AG09319 (cell line): ENCODE measurements around the gene KRTAP10-12.
"Not testable (repeated sequence)": the region's sequence is repeated elsewhere in the genome, so short reads cannot be mapped to it uniquely, and the experiment has no call there.

Source experiments
- DNase-seq: peaks from one replicate; pipeline ENCODE4 v3.0.0-alpha.2; 2010; ENCODE audit warnings: low read depth; ENCODE audit errors: extremely low read depth
- CTCF ChIP-seq: IDR thresholded peaks from 2 replicates; pipeline ENCODE4 v1.5.1; 2011; ENCODE audit warnings: low read depth, mild to moderate bottlenecking, inconsistent platforms, low read length, moderate library complexity

KRTAP10-12 gene

DNA sequence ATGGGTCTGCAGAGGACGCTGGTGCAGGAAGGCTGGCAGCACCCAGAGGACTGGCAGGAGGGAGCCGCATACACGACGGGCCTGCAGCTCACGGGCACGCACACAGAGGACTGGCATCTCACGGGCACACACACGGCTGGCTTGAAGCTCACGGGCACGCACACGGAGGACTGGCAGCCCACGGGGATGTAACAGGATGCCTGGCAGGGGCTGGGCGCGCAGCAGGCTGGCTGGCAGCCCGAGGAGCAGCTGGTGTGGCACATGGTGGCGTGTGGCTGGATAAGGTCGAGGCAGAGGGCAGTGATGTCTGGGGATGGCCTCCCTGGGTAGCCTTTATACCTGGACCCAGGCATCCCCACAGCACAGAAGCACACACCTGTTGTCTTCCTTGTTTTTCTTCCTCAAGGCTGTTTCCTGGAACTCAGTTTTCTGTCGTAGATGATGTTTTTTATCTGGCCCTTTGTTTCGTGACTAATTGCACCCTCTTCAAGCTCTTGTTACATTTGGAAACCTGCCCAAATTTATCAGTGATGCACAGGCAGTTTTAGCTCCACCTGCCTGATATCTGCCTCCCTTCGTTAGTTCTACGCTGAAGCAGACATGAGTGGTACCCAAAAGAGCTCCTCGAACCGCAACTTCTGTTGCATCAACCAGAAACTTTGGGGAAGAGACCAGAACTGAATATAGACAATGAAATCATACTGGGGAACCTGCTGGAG is 15.0 kb upstream of the KRTAP10-12 start, which contains the start of gene KRTAP12-1:
TSS of gene KRTAP12-1 (minus strand) at position 303 of the 719 bp plus-strand sequence. CDS start at position 263, 40 bp downstream.
- DNase-seq, result no peak
- TF ChIP-seq CTCF, result no peak

GRCh38 chr21:44682580-44683151 is 14.3 kb upstream of the KRTAP10-12 start:
- DNase-seq, result no peak
- no peak for TF ChIP-seq CTCF

GRCh38 chr21:44684077-44684476 is 12.9 kb upstream of the KRTAP10-12 start:
- no peak for DNase-seq

GRCh38 chr21:44684483-44684882 is 12.5 kb upstream of the KRTAP10-12 start:
- no peak for TF ChIP-seq CTCF

More at GRCh38 chr21:44684077-44684476, 12.9 kb upstream of the KRTAP10-12 start:
- TF ChIP-seq CTCF, result no peak

GRCh38 chr21:44685050-44685449 is 11.9 kb upstream of the KRTAP10-12 start:
- DNase-seq, result not testable (repeated sequence)

More at GRCh38 chr21:44684483-44684882, 12.5 kb upstream of the KRTAP10-12 start:
- DNase-seq, result no peak

DNA sequence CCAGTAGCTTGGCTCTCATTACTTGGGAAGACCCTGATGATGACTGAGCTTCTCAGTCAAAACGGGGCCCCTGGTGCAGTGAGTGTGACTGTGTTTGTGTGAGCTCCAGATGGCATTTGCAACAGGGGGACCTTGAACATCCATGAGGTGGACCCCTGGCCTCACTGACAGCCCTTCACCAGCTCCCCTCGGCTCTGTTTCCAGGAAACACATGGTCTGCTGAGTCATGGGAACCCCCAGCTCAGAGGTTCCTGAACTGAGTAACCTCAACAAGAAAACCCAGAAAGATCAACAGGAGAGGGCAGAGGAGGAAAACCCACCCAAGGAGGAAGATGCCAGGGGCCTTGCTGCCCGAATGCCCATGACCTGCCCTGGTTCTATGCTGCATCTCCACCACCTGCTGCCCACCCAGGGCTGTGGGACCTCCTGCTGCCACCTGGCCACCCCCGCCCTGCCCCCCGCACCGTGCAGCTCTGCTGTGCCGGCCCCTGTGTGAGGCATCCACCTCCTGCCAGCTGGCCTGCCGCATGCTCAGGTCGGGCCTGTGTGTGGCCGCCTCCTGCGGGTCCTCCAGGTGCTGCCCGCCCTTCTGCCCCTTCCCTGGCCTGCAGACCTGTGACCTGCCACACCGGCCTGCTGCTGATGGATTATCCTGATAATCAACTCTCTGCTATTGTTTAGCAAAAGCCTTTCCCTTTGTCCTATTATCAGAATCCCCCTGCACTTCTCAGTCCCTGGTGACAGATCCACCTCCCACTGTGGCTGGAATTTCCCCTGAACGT is 10.8 kb upstream of the KRTAP10-12 start:
- TF ChIP-seq CTCF, result no peak
- DNase-seq, result no peak

DNA sequence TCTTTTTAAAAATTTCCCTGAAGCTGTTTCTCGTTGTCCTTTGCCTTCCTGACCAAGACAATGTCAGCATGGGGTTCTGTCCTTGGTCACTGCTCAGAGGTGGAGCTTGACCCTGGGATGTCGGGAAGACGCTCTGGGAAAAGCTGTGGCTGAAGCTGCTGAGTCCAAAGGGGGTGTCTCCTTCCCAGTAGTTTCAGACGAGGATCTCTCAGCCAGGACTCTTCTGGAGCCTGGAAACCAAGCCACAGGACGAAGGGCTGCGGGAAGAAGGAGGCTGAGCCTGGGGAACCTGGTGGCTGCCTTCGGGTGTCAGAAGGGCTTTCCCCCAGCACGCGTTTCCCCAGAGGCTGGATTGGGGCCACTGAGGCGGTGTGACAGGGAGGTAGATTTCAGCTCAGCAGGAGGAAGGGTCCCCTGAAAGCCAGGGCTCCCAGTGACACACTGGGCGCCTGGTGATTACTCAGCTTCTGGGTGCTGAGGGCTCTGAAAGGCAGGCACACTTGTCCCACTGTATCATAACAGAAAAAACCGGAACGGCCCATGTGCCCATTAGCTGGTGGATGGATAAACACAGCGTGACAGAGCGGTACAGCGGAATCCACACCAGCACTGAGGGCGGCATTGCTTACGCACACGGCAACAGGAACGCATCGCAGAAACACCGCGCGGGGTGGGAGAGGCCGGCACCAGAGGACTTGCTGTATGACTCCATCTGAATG is 10.0 kb upstream of the KRTAP10-12 start:
- no peak for TF ChIP-seq CTCF
- DNase-seq, result no peak
